Liver (tissue), 9 donors: ENCODE measurements around the gene MYOF. TPM values are rescaled to one million over a fixed set of nuclear protein-coding genes. Genes with fewer than 3 reads are reported as not detected.

Source experiments
- DNase-seq: peaks from one replicate; pipeline ENCODE4 v3.0.0-alpha.2; 2017; ENCODE audit warnings: low spot score
- H3K27ac ChIP-seq, 2 donors: one replicate each; pipeline ENCODE4 v1.7.0; 2013; ENCODE audit warnings: inconsistent platforms in 2 of 2, low read length in 2 of 2, control low read depth in 1 of 2, low read depth in 1 of 2, mild to moderate bottlenecking in 1 of 2
- H3K27me3 ChIP-seq, 4 donors: one replicate each; pipeline versions ENCODE4 v1.6.1 to v1.7.0; 2013; ENCODE audit warnings: low read length in 3 of 4, inconsistent platforms in 1 of 4, mild to moderate bottlenecking in 1 of 4, moderate library complexity in 1 of 4; ENCODE audit not compliant: control insufficient read depth in 4 of 4, insufficient read depth in 4 of 4
- H3K36me3 ChIP-seq, 4 donors: one replicate each; pipeline versions ENCODE4 v1.6.1 to v1.7.0; 2013; ENCODE audit warnings: low read length in 3 of 4, mild to moderate bottlenecking in 3 of 4, low read depth in 1 of 4, moderate library complexity in 1 of 4; ENCODE audit not compliant: control insufficient read depth in 4 of 4, insufficient read depth in 3 of 4
- H3K4me1 ChIP-seq, 4 donors: one replicate each; pipeline versions ENCODE4 v1.6.1 to v1.7.0; 2013; ENCODE audit warnings: low read length in 3 of 4, mild to moderate bottlenecking in 3 of 4, moderate library complexity in 1 of 4; ENCODE audit not compliant: control insufficient read depth in 4 of 4, insufficient read depth in 4 of 4
- H3K4me3 ChIP-seq, 3 donors: one replicate each; pipeline versions ENCODE4 v1.6.1 to v1.7.0; 2013; ENCODE audit warnings: low read length in 3 of 3, control low read depth in 1 of 3, low read depth in 1 of 3, mild to moderate bottlenecking in 1 of 3
- H3K9ac ChIP-seq, 2 donors: one replicate each; pipeline ENCODE4 v1.7.0; 2013; ENCODE audit warnings: low read length in 2 of 2, mild to moderate bottlenecking in 2 of 2, moderate library complexity in 2 of 2, control low read depth in 1 of 2, low read depth in 1 of 2
- H3K9me3 ChIP-seq, 4 donors: one replicate each; pipeline versions ENCODE4 v1.6.1 to v1.7.0; 2013; ENCODE audit warnings: low read length in 3 of 4; ENCODE audit not compliant: control insufficient read depth in 4 of 4
- EGR1 ChIP-seq, 2 donors: IDR thresholded peaks; 2 replicates each; pipeline ENCODE4 v1.6.1; 2016 to 2018; ENCODE audit warnings: antibody characterized with exemption in 2 of 2, low read depth in 2 of 2
- FOXA2 ChIP-seq: IDR thresholded peaks from 2 replicates; pipeline ENCODE4 v1.6.1; 2016; ENCODE audit warnings: antibody characterized with exemption
- HNF4A ChIP-seq, 2 donors: conservative IDR thresholded peaks; 2 replicates each; pipeline ENCODE4 v1.6.1; 2016; ENCODE audit warnings: antibody characterized with exemption in 2 of 2, mild to moderate bottlenecking in 2 of 2
- HNF4G ChIP-seq: IDR thresholded peaks from 2 replicates; pipeline ENCODE4 v1.6.1; 2016; ENCODE audit warnings: antibody characterized with exemption
- RAD21 ChIP-seq, 2 donors: IDR thresholded peaks; 2 replicates each; pipeline ENCODE4 v1.6.1; 2016; ENCODE audit warnings: antibody characterized with exemption in 2 of 2, mild to moderate bottlenecking in 2 of 2
- RXRA ChIP-seq, 2 donors: IDR thresholded peaks; 2 replicates each; pipeline ENCODE4 v1.6.1; 2017 to 2018; ENCODE audit warnings: antibody characterized with exemption in 2 of 2, mild to moderate bottlenecking in 1 of 2
- TAF1 ChIP-seq: conservative IDR thresholded peaks from 2 replicates; pipeline ENCODE4 v1.6.1; 2016; ENCODE audit warnings: antibody characterized with exemption, mild to moderate bottlenecking
- WGBS: extraction: QIAGEN DNeasy Blood & Tissue Kit; methylation state at CpG from one replicate; pipeline ENCODE4 v1.1.7; 2013; 5-methylcytosine and 5-hydroxymethylcytosine counted together
- polyA plus RNA-seq, 2 donors: library from polyadenylated mRNA; stranded (reverse) in 1 of 2; unstranded in 1 of 2; fragments of 200-250 nt in 1 of 2; fragments of >200 nt in 1 of 2; fragmentation: Nextera tagmentation in 1 of 2; extraction: Ambion mirVana in 1 of 2; gene quantifications; one replicate each; pipeline versions ENCODE4 v1.2.1 to v1.2.3, GENCODE V29; 2013 to 2015
- total RNA-seq, 2 donors: library from RNA; depleted of rRNA; stranded (reverse); fragments of >200 nt; gene quantifications; one replicate each; pipeline ENCODE4 v1.2.3, GENCODE V29; 2014
- TF ChIP-seq, protein P1 (sequence below): IDR thresholded peaks from 2 replicates; pipeline ENCODE4 v1.6.1; 2016; ENCODE audit warnings: antibody characterized with exemption
- TF ChIP-seq, protein P2 (sequence below): IDR thresholded peaks from 2 replicates; pipeline ENCODE4 v1.6.1; 2016; ENCODE audit warnings: antibody characterized with exemption
- TF ChIP-seq, protein P3 (sequence below): IDR thresholded peaks from 2 replicates; pipeline ENCODE4 v1.6.1; 2016; ENCODE audit warnings: antibody characterized with exemption, mild to moderate bottlenecking
- TF ChIP-seq, protein P4 (sequence below): fragments of 150-350 bp; IDR thresholded peaks from 2 replicates; pipeline ENCODE4 v1.5.1; 2017; ENCODE audit warnings: improper control_type of control experiment, low read depth, low read length; ENCODE audit not compliant: missing input control
- donor health status: healthy.
- donor health status: healthy.
- donor health status: healthy.
- donor health status: healthy.
- donor health status: healthy.

The MYOF gene
- total and polyA plus RNA-seq, 4 donors, result 0.89 to 5.7 (median 3.2) TPM

DNA sequence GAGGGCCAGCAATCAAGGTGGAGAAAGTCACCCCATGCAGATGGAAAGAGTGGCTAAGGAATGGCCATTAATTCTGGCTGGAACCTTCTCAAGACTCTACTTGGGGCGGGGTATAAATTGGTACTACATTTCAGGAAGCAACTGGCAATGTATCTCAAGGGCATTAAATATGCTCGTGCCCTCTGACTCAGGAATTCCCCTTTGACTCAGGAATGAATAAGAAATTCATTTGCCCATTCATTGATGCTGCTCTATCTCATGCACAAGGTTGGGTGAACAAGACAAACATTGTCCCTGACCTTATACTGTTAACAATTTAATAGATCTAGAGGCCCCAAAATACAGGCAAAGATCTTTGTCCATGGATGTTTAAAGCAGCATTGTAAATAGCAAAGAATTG is 188.1 kb downstream of the MYOF start:
- no peak for DNase-seq
- H3K27ac ChIP-seq, result no peak overlapping the region
- H3K9ac ChIP-seq, result no peak overlapping the region
- H3K4me1 ChIP-seq, result no peaks in the 10 kb centered on the region
- WGBS, result 81% methylated on average over 2 of the region's 2 CpGs
- TF ChIP-seq, protein P1, sequence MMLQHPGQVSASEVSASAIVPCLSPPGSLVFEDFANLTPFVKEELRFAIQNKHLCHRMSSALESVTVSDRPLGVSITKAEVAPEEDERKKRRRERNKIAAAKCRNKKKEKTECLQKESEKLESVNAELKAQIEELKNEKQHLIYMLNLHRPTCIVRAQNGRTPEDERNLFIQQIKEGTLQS, result no peak
- no peaks in the 10 kb centered on the region for H3K9me3 ChIP-seq
- H3K27me3 ChIP-seq, result no peaks in the 10 kb centered on the region
- H3K36me3 ChIP-seq, result no peaks in the 10 kb centered on the region
- H3K4me3 ChIP-seq, result no peak overlapping the region

DNA sequence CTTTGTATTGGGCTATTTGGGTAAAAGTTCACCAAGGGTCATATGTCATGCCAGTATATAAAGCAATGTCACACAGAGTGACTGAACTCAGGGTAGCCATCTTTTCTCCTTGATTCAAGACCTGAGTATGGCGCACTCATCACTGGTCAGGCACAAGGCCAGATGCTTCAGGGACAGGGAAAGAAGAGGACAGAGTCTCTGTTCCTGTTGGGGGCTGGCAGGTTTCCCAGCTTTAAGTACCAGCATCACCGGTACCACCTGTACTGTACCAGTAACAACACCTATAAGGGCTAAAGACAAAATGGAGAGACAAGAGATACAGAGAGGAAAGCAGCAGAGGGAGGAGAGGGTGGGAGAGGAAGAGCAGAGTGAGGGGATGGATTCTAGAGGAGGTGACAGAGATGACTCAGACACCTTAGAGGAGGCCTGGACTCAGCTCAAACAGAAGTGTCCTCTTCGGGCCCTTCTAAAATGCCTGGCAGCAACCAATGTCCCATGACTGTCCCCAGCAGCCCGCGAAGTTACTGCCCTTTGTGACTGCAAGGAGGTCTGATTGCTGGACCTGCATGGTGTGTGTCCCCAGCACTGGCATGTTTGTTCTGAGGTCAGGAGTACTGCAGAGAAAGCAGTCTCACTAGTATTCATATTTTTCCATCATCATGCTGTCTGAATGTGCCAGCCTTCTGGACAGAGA is 191.3 kb downstream of the MYOF start:
- Histone ChIP-seq H3K27ac (no peak overlapping the region), H3K9ac (no peak overlapping the region), H3K4me1 (no peaks in the 10 kb centered on the region), H3K9me3 (no peaks in the 10 kb centered on the region), H3K27me3 (no peaks in the 10 kb centered on the region), H3K4me3 (no peak overlapping the region), H3K36me3 (no peaks in the 10 kb centered on the region)
- TF ChIP-seq EGR1 (IDR thresholded peaks at IDR 0.05; ENCODE audit: low read depth in 2 of 2) (no peak), TAF1 (no peak), FOXA2 (no peak), HNF4A (conservative IDR thresholded peaks at IDR 0.05) (no peak), HNF4G (no peak), RXRA (IDR thresholded peaks at IDR 0.05) (no peak), RAD21 (IDR thresholded peaks at IDR 0.05) (no peak)
- TF ChIP-seq, protein P1, result no peak
- TF ChIP-seq, protein P2, sequence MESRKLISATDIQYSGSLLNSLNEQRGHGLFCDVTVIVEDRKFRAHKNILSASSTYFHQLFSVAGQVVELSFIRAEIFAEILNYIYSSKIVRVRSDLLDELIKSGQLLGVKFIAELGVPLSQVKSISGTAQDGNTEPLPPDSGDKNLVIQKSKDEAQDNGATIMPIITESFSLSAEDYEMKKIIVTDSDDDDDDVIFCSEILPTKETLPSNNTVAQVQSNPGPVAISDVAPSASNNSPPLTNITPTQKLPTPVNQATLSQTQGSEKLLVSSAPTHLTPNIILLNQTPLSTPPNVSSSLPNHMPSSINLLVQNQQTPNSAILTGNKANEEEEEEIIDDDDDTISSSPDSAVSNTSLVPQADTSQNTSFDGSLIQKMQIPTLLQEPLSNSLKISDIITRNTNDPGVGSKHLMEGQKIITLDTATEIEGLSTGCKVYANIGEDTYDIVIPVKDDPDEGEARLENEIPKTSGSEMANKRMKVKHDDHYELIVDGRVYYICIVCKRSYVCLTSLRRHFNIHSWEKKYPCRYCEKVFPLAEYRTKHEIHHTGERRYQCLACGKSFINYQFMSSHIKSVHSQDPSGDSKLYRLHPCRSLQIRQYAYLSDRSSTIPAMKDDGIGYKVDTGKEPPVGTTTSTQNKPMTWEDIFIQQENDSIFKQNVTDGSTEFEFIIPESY, result no peak
- TF ChIP-seq, protein P3, sequence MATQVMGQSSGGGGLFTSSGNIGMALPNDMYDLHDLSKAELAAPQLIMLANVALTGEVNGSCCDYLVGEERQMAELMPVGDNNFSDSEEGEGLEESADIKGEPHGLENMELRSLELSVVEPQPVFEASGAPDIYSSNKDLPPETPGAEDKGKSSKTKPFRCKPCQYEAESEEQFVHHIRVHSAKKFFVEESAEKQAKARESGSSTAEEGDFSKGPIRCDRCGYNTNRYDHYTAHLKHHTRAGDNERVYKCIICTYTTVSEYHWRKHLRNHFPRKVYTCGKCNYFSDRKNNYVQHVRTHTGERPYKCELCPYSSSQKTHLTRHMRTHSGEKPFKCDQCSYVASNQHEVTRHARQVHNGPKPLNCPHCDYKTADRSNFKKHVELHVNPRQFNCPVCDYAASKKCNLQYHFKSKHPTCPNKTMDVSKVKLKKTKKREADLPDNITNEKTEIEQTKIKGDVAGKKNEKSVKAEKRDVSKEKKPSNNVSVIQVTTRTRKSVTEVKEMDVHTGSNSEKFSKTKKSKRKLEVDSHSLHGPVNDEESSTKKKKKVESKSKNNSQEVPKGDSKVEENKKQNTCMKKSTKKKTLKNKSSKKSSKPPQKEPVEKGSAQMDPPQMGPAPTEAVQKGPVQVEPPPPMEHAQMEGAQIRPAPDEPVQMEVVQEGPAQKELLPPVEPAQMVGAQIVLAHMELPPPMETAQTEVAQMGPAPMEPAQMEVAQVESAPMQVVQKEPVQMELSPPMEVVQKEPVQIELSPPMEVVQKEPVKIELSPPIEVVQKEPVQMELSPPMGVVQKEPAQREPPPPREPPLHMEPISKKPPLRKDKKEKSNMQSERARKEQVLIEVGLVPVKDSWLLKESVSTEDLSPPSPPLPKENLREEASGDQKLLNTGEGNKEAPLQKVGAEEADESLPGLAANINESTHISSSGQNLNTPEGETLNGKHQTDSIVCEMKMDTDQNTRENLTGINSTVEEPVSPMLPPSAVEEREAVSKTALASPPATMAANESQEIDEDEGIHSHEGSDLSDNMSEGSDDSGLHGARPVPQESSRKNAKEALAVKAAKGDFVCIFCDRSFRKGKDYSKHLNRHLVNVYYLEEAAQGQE, result no peak
- TF ChIP-seq, protein P4, sequence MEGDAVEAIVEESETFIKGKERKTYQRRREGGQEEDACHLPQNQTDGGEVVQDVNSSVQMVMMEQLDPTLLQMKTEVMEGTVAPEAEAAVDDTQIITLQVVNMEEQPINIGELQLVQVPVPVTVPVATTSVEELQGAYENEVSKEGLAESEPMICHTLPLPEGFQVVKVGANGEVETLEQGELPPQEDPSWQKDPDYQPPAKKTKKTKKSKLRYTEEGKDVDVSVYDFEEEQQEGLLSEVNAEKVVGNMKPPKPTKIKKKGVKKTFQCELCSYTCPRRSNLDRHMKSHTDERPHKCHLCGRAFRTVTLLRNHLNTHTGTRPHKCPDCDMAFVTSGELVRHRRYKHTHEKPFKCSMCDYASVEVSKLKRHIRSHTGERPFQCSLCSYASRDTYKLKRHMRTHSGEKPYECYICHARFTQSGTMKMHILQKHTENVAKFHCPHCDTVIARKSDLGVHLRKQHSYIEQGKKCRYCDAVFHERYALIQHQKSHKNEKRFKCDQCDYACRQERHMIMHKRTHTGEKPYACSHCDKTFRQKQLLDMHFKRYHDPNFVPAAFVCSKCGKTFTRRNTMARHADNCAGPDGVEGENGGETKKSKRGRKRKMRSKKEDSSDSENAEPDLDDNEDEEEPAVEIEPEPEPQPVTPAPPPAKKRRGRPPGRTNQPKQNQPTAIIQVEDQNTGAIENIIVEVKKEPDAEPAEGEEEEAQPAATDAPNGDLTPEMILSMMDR, result no peak
- no peak for DNase-seq
- WGBS, result 80% methylated on average over 5 of the region's 5 CpGs
